HG02943 (cell line): Measurements from ENCODE around the gene PIP5KL1.

ENCODE experiments used
- ATAC-seq: cut with Tn5 transposase; IDR thresholded peaks from one replicate; pipeline ENCODE4 v1.9.1; 2021; ENCODE audit warnings: mild to moderate bottlenecking, low read depth, moderate library complexity; ENCODE audit not compliant: unreplicated experiment

Gene PIP5KL1

GRCh38 chr9:127950513-127951289 is 20.1 kb upstream of the PIP5KL1 start:
- no peak for ATAC-seq

GRCh38 chr9:127949827-127950512 is 19.4 kb upstream of the PIP5KL1 start:
- ATAC-seq, result no peak

DNA sequence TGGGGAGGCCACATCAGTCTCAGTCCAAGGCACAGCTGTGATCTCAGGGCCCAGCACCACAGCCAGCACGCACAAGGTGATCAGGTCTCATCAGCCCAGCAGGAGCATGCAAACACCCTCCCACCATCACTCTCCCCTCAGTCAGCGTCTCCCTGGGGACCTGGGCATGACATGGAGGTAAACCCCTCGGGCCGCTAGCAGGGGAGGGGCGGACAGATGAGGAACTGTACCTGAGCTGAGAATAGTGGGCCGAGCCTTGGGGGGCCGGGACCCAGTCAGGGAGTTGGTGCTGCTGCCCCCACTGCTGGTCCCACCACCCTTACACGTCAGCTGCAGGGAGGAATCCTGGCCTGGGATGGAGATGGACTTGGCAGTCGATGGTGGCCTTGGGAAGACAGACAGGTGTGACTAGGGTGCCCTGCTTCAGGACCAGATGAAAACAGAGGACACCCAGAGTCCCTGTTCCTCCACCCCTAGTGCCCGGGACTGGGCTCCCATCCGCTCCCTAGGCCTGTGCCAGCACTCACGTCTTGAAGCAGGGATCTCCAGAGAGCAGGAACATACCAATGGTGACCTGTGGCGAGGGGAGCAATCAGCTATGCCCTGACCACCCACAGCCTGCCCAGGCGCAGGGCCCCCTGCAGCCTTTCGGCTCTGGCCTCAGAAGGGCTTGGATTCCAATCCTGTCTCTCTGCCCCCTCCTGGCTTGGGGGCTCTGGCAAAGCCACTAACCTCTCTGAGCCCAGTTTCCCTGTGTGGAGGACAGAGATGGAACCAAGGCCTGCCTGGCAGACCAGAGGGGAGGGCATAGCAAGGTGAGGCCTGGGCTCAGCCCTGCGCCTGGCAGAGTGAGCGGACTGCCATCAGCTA is 17.5 kb upstream of the PIP5KL1 start:
- no peak for ATAC-seq

GRCh38 chr9:127946728-127947127 is 16.2 kb upstream of the PIP5KL1 start:
- ATAC-seq, result no peak

GRCh38 chr9:127945942-127946341 is 15.4 kb upstream of the PIP5KL1 start:
- ATAC-seq, result no peak

- ATAC-seq, result no peak
These were observed 14.8 kb upstream of the PIP5KL1 start for GRCh38 chr9:127945338-127945737.

DNA sequence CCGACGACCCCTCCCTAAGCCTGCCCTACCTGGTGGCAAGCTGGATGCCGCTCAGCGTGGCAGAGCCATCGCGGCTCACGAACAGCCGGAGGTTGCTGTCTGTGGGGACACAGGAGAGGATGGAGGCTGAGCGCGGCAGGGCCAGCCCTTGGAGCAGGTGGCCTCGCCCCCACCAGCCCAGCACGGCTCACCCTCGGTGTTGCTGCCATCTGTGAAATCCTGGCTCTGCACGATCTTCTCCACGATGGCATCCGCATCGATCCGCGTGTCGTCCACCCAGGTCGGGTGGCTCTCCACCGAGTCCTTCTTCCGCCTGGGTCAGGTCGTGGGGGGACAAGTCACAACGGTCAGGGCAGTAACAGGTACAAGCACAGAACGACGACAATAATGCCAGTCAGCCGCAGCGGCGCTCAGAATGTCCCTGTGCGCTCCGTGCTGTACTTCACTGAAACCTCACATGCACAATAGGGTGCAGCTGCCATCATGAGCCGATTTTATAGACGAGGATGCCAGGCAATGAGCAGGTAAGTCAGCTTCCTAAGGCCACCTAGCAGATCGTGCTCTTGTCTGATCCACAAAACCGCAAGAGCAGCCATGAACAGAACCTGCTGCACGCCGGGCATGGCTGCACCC is 14.1 kb upstream of the PIP5KL1 start:
- ATAC-seq, result no peak

- ATAC-seq, result no peak
These were observed 13.2 kb upstream of the PIP5KL1 start for GRCh38 chr9:127943731-127944144.

- ATAC-seq, result no peak
These were observed 12.6 kb upstream of the PIP5KL1 start for GRCh38 chr9:127943011-127943662.

DNA sequence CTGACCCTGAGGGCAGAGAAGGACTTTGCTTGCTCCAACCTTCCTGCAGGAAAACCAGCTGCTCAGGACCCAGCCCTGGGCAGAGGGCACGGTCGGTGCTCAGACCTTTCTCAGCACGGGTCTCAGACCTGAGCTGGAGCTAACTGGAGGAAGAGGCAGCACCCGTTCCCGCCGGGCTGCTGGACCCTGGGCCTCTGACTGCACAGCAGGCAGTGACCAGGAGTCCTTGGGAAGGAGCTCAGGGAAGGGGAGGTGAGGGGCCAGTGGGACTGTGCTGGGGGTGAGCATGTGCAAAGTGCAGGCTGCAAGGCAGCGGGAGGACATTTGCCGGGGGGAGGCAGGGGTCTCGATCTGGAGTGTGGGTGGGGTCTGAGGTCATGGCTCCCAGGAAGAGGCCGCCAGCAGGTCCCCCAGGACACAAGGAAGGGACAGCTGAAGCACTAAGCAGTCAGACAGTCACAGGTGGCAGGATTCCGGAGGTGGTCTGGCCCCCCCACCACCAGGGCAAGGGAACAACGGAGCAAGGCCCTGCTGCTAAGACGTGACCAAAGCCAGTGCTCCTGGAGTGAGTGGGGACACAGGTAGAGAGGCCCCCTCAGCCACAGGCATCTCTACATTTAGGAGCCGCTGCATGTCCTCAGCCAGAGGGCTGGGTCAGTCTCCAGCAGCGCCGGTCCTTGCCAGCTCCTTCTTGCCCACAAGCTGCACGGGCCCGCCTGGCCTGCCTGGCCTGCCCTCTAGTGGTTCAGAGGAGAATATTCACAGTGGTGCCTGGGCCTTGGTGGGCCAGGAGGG is 11.8 kb upstream of the PIP5KL1 start:
- no peak for ATAC-seq

DNA sequence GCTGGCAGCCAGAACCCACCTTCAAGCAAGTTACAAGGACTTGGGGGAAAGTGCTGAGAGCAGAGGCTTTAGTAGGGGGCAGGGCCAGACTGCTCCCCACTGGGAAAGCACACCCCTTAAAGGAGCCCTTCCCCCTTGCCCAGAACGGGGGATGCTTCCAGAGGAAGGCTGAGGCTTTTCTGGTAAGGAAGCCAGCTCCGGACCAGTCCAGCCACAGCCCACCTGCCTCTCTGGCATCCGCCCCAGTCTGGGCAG is 11.3 kb upstream of the PIP5KL1 start:
- ATAC-seq, result no peak

DNA sequence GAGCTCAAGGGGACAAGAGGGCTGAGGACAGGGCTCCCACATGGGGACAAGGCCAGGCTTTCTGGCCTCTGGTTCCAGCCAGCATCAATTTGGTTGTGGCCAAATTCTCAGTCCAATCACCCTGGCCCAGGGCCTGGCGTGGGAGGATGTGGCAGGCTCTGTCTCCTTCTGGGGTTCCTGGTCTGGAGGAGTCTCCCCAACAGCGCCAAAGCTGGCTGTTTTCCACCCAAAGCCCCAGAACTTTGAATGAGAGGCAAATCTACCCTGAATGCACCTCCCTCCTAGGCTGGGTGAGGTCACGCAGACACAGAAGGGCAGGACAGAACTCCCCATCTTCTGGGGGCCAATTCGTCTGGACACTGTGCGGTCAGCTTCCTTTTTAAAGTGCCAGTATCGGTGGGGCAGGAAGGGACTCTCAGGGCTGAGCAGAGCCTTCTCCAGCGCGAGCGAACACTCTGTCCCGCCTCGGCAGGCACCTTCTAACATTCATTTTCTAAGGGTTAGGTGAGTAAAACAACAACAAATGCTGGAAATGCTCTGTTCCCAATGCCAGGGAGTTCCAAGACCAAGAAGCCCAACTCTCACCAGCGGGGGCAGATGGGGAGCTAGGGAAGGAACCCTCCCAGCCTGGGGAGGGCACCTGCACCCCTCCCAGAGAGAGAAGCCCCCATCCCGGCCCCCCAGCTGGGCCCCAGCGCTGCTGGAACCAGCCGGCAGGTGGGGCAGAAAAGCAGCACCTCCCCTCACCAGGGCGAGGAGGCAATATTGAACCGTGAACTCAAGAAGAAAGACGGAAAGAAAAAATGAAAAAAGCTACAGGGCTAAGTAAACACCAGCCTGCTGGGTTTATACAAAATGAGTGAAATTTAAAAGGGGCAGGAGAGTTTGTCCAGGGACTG is 10.7 kb upstream of the PIP5KL1 start:
- no peak for ATAC-seq

DNA sequence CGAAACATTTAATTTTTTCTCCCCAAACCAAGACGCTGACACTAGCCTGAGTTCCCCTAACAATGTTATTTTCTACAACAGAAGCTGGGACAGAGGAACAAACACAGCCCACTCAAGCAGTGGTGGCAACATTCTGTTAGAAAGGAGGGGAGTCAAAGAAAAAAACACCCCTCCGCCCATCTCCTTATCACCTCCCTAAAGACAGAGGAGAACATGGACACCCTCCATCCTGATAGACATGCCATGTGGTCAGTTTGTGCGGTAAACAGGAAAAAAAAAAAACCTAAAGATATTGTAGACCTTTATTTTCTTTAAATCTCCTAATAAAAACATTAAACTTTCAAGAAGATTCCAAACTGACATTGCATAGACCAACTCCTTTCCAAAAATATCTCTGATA is 10.0 kb upstream of the PIP5KL1 start:
- ATAC-seq, result no peak

- ATAC-seq, result no peak
These were observed 7.7 kb upstream of the PIP5KL1 start for GRCh38 chr9:127938298-127938690.

DNA sequence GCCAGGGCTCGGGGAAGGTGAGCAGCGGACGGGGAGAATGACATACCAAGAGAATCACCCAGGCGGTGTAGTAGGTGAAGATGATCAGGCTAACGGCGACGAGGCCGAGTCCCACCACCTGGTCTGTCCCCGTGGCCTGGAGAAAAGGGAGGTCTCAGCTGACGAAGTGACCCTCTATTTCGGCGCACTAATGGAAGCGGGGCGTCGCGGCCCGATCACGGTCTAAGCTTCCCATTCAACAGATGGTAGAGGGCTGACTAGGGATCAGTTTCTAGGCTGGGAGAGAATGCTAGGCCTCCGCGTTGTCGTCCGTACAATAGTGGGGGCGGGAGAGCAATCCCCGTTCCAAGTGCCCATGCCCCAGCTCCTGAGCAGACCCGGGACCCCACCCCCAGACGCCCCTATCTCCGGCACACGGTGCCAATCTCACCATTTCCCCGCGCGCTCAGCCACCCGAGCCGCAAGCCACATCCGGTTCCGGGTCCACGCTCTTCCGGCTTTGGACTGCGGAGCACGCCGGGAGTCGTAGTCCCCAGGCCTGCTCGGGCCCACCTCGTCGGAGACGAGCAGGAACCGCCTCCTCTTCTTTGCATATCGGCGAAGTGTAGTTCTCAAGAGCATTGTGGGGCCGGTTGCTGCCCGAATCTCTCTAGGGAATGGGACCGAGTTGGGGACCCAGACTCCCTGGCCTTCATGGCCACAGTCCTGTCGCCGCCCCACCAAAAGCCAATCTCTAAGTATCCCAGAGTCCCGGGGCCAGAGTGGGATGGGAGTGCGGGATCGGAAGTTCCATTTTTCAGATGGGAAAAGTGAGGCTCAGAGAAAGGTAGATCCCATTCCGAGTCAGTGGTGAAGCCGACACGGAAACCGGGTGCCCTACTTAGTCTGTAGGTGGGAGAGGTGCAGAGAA is 7.1 kb upstream of the PIP5KL1 start, which contains the start of gene DPM2:
DPM2 (minus strand) TSS at position 467 of the 910 bp plus-strand sequence; CDS start at position 433, 34 bp downstream.
- ATAC-seq, result peak; percentile 64

DNA sequence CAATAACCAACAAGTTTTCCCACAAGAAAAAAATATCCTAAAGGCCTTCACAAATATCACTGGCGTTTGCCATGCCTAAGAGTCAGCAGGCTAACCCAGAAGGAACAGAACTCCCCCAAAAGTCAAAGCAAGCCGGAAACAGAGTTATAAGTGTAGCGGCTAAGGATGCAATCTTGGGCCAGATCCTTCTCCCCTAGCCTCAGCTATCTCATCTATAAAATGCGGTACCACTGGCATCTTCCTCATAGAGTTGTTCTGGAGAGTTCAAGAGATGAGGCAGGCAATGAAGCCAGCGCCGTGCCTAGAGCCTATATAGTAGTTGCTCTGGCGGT is 6.4 kb upstream of the PIP5KL1 start:
- no peak for ATAC-seq

GRCh38 chr9:127936347-127936852 is 5.8 kb upstream of the PIP5KL1 start:
- ATAC-seq, result no peak
